Muscle layer of duodenum (tissue), 2 donors: ENCODE results near the gene TNK2.

Experiments used
- H3K27ac ChIP-seq: one replicate; pipeline ENCODE4 v1.7.0; 2013; ENCODE audit warnings: mild to moderate bottlenecking, low read length
- H3K27me3 ChIP-seq: one replicate; pipeline ENCODE4 v1.7.0; 2013; ENCODE audit warnings: low read depth, mild to moderate bottlenecking, control low read depth, low read length
- H3K36me3 ChIP-seq, 2 donors: one replicate each; pipeline ENCODE4 v1.7.0; 2013; ENCODE audit warnings: low read length in 2 of 2, control low read depth in 1 of 2, mild to moderate bottlenecking in 1 of 2; ENCODE audit not compliant: insufficient read depth in 2 of 2, control insufficient read depth in 1 of 2
- H3K4me1 ChIP-seq, 2 donors: one replicate each; pipeline ENCODE4 v1.7.0; 2013; ENCODE audit warnings: low read length in 2 of 2, mild to moderate bottlenecking in 2 of 2, control low read depth in 1 of 2, moderate library complexity in 1 of 2; ENCODE audit not compliant: insufficient read depth in 2 of 2, control insufficient read depth in 1 of 2
- H3K4me3 ChIP-seq, 2 donors: one replicate each; pipeline ENCODE4 v1.7.0; 2013; ENCODE audit warnings: low read length in 2 of 2, low read depth in 1 of 2, mild to moderate bottlenecking in 1 of 2
- H3K9me3 ChIP-seq, 2 donors: one replicate each; pipeline ENCODE4 v1.7.0; 2013; ENCODE audit warnings: low read length in 2 of 2, control low read depth in 1 of 2, mild to moderate bottlenecking in 1 of 2; ENCODE audit not compliant: control insufficient read depth in 1 of 2
- donor health status: healthy.

Gene TNK2

GRCh38 chr3:195880037-195880431, 28.3 kb downstream of the TNK2 start:
- no peaks in the 10 kb centered on the region for H3K9me3 ChIP-seq
- H3K4me3 ChIP-seq, result no peak overlapping the region
- H3K27me3 ChIP-seq, result no peaks in the 10 kb centered on the region
- no peaks in the 10 kb centered on the region for H3K4me1 ChIP-seq
- no peak overlapping the region for H3K27ac ChIP-seq
- peaks cover 18 to 71% of the 10 kb centered on the region in 2 donors for H3K36me3 ChIP-seq

- no peak overlapping the region for H3K27ac ChIP-seq
- H3K4me3 ChIP-seq, result no peak overlapping the region
- no peaks in the 10 kb centered on the region for H3K9me3 ChIP-seq
- no peaks in the 10 kb centered on the region for H3K4me1 ChIP-seq
- peaks cover 18 to 66% of the 10 kb centered on the region in 2 donors for H3K36me3 ChIP-seq
- no peaks in the 10 kb centered on the region for H3K27me3 ChIP-seq
These were observed 28.8 kb downstream of the TNK2 start for GRCh38 chr3:195879416-195880036.

GRCh38 chr3:195878424-195879274, 29.7 kb downstream of the TNK2 start:
- Histone ChIP-seq H3K4me3 (no peak overlapping the region), H3K27me3 (no peaks in the 10 kb centered on the region), H3K36me3 (peaks cover 18 to 65% of the 10 kb centered on the region in 2 donors), H3K9me3 (no peaks in the 10 kb centered on the region), H3K4me1 (no peaks in the 10 kb centered on the region), H3K27ac (no peak overlapping the region)

- Histone ChIP-seq H3K9me3 (no peaks in the 10 kb centered on the region), H3K36me3 (peaks cover 13 to 63% of the 10 kb centered on the region in 2 donors), H3K27ac (no peak overlapping the region), H3K27me3 (no peaks in the 10 kb centered on the region), H3K4me3 (no peak overlapping the region), H3K4me1 (no peaks in the 10 kb centered on the region)
These were observed 30.5 kb downstream of the TNK2 start for GRCh38 chr3:195877767-195878423.

- Histone ChIP-seq H3K27ac (no peak overlapping the region), H3K4me3 (no peak overlapping the region), H3K27me3 (no peaks in the 10 kb centered on the region), H3K9me3 (no peaks in the 10 kb centered on the region), H3K4me1 (no peaks in the 10 kb centered on the region), H3K36me3 (peaks cover 12 to 63% of the 10 kb centered on the region in 2 donors)
These were observed 31.1 kb downstream of the TNK2 start for GRCh38 chr3:195877136-195877715.

- peaks cover 6 to 64% of the 10 kb centered on the region in 2 donors for H3K36me3 ChIP-seq
- H3K9me3 ChIP-seq, result no peaks in the 10 kb centered on the region
- no peak overlapping the region for H3K4me3 ChIP-seq
- H3K27me3 ChIP-seq, result no peaks in the 10 kb centered on the region
- H3K27ac ChIP-seq, result no peak overlapping the region
- H3K4me1 ChIP-seq, result no peaks in the 10 kb centered on the region
These were observed 31.9 kb downstream of the TNK2 start for GRCh38 chr3:195876297-195877064.

GRCh38 chr3:195875482-195876236, 32.7 kb downstream of the TNK2 start:
- no peaks in the 10 kb centered on the region for H3K9me3 ChIP-seq
- H3K27ac ChIP-seq, result no peak overlapping the region
- no peaks in the 10 kb centered on the region for H3K4me1 ChIP-seq
- no peaks in the 10 kb centered on the region for H3K27me3 ChIP-seq
- peaks cover 6 to 70% of the 10 kb centered on the region in 2 donors for H3K36me3 ChIP-seq
- H3K4me3 ChIP-seq, result no peak overlapping the region

- peaks cover 0 to 75% of the 10 kb centered on the region in 2 donors for H3K36me3 ChIP-seq
- no peaks in the 10 kb centered on the region for H3K9me3 ChIP-seq
- H3K27ac ChIP-seq, result no peak overlapping the region
- no peak overlapping the region for H3K4me3 ChIP-seq
- H3K4me1 ChIP-seq, result no peaks in the 10 kb centered on the region
- H3K27me3 ChIP-seq, result no peaks in the 10 kb centered on the region
These were observed 34.4 kb downstream of the TNK2 start for GRCh38 chr3:195873971-195874370.

- no peak overlapping the region for H3K27ac ChIP-seq
- H3K4me3 ChIP-seq, result no peak overlapping the region
- peaks cover 0 to 75% of the 10 kb centered on the region in 2 donors for H3K36me3 ChIP-seq
- no peaks in the 10 kb centered on the region for H3K27me3 ChIP-seq
- H3K4me1 ChIP-seq, result no peaks in the 10 kb centered on the region
- no peaks in the 10 kb centered on the region for H3K9me3 ChIP-seq
These were observed 35.0 kb downstream of the TNK2 start for GRCh38 chr3:195873281-195873887.

GRCh38 chr3:195872800-195873199, 35.6 kb downstream of the TNK2 start:
- no peaks in the 10 kb centered on the region for H3K4me1 ChIP-seq
- H3K9me3 ChIP-seq, result no peaks in the 10 kb centered on the region
- no peak overlapping the region for H3K27ac ChIP-seq
- no peaks in the 10 kb centered on the region for H3K27me3 ChIP-seq
- H3K36me3 ChIP-seq, result peaks cover 0 to 75% of the 10 kb centered on the region in 2 donors
- no peak overlapping the region for H3K4me3 ChIP-seq
